K562 (cell line): ENCODE data around the gene AP4E1. TPM values are rescaled to one million over a fixed set of nuclear protein-coding genes. Genes with fewer than 3 reads are reported as not detected.

Source experiments
- CEBPB ChIP-seq: fragments of 450-650 bp; IDR thresholded peaks from 2 replicates; pipeline ENCODE4 v1.6.1; 2016; ENCODE audit warnings: missing genetic modification characterization, missing compliant biosample characterization
- E4F1 ChIP-seq: fragments of 250-450 bp; sonication (Bioruptor Pico); IDR thresholded peaks from 2 replicates; pipeline ENCODE4 v1.5.0; 2021; ENCODE audit warnings: mild to moderate bottlenecking, borderline replicate concordance
- MAZ ChIP-seq, 2 experiments: fragments of 450-650 bp in 1 of 2; sonication (generic) in 1 of 2; formaldehyde crosslinking; IDR thresholded peaks in 1 of 2; conservative IDR thresholded peaks in 1 of 2; 2 replicates each; pipeline versions ENCODE4 v1.4.0 to v1.5.0; 2020; ENCODE audit warnings: mild to moderate bottlenecking in 1 of 2, missing genetic modification reagents in 1 of 2
- NFIX ChIP-seq: fragments of 250-450 bp; sonication (Bioruptor Pico); IDR thresholded peaks from 2 replicates; pipeline ENCODE4 v1.4.0; 2020; ENCODE audit warnings: low read depth, mild to moderate bottlenecking, moderate library complexity
- RBM25 ChIP-seq: fragments of 200-400 bp; formaldehyde crosslinking; IDR thresholded peaks from 2 replicates; pipeline ENCODE4 v1.6.1; 2018; ENCODE audit warnings: low read length, low read depth, moderate library complexity; ENCODE audit not compliant: severe bottlenecking
- SMAD4 ChIP-seq: fragments of 250-450 bp; sonication (Bioruptor Pico); conservative IDR thresholded peaks from 2 replicates; pipeline ENCODE4 v1.8.0; 2021; ENCODE audit warnings: inconsistent platforms, mild to moderate bottlenecking, moderate library complexity
- TAF1 ChIP-seq: IDR thresholded peaks from 2 replicates; pipeline ENCODE4 v1.6.1; 2011; ENCODE audit warnings: mild to moderate bottlenecking, low read length, moderate library complexity; ENCODE audit not compliant: insufficient read depth, control insufficient read depth, severe bottlenecking; ENCODE audit errors: extremely low read depth
- TRIM24 ChIP-seq, 2 experiments: fragments of 450-650 bp; IDR thresholded peaks; 2 replicates each; pipeline ENCODE4 v1.6.1; 2016
- ZBTB40 ChIP-seq, 2 experiments: fragments of 450-650 bp in 1 of 2; sonication (generic) in 1 of 2; formaldehyde crosslinking in 1 of 2; IDR thresholded peaks; 2 replicates each; pipeline versions ENCODE4 v1.7.1 to v1.9.0; 2016 to 2022; ENCODE audit warnings: inconsistent platforms in 1 of 2, mild to moderate bottlenecking in 1 of 2, missing genetic modification reagents in 1 of 2
- ZNF239 ChIP-seq: fragments of 250-450 bp; sonication (Bioruptor Pico); IDR thresholded peaks from 2 replicates; pipeline ENCODE4 v1.4.0; 2020; ENCODE audit warnings: mild to moderate bottlenecking
- ZNF551 ChIP-seq: fragments of 250-450 bp; sonication (Bioruptor Pico); IDR thresholded peaks from 2 replicates; pipeline ENCODE4 v1.5.0; 2021; ENCODE audit warnings: mild to moderate bottlenecking, moderate library complexity
- polyA plus RNA-seq, 8 experiments: library from polyadenylated mRNA; depleted of rRNA in 4 of 8; stranded (reverse) in 5 of 8; unstranded in 3 of 8; fragments of >200 nt; fragmentation: Nextera tagmentation in 2 of 8; fragmentation: Illumina TruSeq in 1 of 8; extraction: Ambion mirVana in 2 of 8; extraction: Trizol in 1 of 8; gene quantifications; 2 replicates each; pipeline versions ENCODE4 v1.2.1 to v1.2.3, GENCODE V29; 2011 to 2014; ENCODE audit warnings: inconsistent platforms in 1 of 8, missing spikeins in 1 of 8
- total RNA-seq, 7 experiments: library from RNA; depleted of rRNA in 6 of 7; stranded (reverse); fragments of >200 nt in 6 of 7; fragmentation: Illumina TruSeq in 2 of 7; extraction: Trizol in 2 of 7; gene quantifications; 2 replicates each; pipeline versions ENCODE4 v1.2.1 to v1.2.3, GENCODE V29; 2011 to 2021; ENCODE audit warnings: low replicate concordance in 1 of 7
- TF ChIP-seq, protein P1 (sequence below): fragments of 250-450 bp; sonication (Bioruptor Pico); IDR thresholded peaks from 2 replicates; pipeline ENCODE4 v1.8.0; 2022; ENCODE audit warnings: moderate library complexity, mild to moderate bottlenecking, inconsistent platforms

Gene AP4E1
- total and polyA plus RNA-seq, 9 of the 15 experiments (the other 6 are each of a cell fraction or from before 2014, with no cell fraction given) = 1.3 to 11.5 (median 4.4) TPM

GRCh38 chr15:50880651-50881114 lies 27.8 kb upstream of the AP4E1 start (continued):
- 0 out of 2 replicates have a peak, but pooled peaks have one; percentile 32 for TF ChIP-seq ZBTB40 (IDR thresholded peaks at IDR 0.05)
- no peak for TF ChIP-seq ZBTB40 (CRISPR knock-in tag; IDR thresholded peaks at IDR 0.05)
- TF ChIP-seq NFIX (CRISPR knock-in tag) = no peak
- TF ChIP-seq E4F1 (CRISPR knock-in tag) = no peak
- no peak for TF ChIP-seq MAZ (CRISPR knock-in tag; conservative IDR thresholded peaks at IDR 0.05 in 1 of 2, IDR thresholded peaks at IDR 0.05 in 1 of 2)
- no peak for TF ChIP-seq TAF1
- TF ChIP-seq RBM25 = no peak
- TF ChIP-seq ZNF239 (CRISPR knock-in tag) = peak; percentile 63
- no peak for TF ChIP-seq ZNF551 (CRISPR knock-in tag)
- TF ChIP-seq, protein P1, sequence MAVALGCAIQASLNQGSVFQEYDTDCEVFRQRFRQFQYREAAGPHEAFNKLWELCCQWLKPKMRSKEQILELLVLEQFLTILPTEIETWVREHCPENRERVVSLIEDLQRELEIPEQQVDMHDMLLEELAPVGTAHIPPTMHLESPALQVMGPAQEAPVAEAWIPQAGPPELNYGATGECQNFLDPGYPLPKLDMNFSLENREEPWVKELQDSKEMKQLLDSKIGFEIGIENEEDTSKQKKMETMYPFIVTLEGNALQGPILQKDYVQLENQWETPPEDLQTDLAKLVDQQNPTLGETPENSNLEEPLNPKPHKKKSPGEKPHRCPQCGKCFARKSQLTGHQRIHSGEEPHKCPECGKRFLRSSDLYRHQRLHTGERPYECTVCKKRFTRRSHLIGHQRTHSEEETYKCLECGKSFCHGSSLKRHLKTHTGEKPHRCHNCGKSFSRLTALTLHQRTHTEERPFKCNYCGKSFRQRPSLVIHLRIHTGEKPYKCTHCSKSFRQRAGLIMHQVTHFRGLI (CRISPR knock-in tag) = peak; percentile 53; the same call in 1 of the 2 replicates
- peak; percentile 74 for TF ChIP-seq SMAD4 (CRISPR knock-in tag)
- peak; percentile 73 to 87; a peak in 2 of 4 replicates for TF ChIP-seq TRIM24 (IDR thresholded peaks at IDR 0.05)
- TF ChIP-seq CEBPB (tag) = peak; percentile 40; the same call in 1 of the 2 replicates
